ENCODE data around the gene IFI27. TPM values are rescaled to one million over a fixed set of nuclear protein-coding genes. Genes with fewer than 3 reads are reported as not detected.

Gene IFI27
- total and polyA plus RNA-seq, 2 of the 8 experiments (the other 6 are each of a cell fraction or from before 2014, with no cell fraction given) = 0.76 to 2.2 TPM

DNA sequence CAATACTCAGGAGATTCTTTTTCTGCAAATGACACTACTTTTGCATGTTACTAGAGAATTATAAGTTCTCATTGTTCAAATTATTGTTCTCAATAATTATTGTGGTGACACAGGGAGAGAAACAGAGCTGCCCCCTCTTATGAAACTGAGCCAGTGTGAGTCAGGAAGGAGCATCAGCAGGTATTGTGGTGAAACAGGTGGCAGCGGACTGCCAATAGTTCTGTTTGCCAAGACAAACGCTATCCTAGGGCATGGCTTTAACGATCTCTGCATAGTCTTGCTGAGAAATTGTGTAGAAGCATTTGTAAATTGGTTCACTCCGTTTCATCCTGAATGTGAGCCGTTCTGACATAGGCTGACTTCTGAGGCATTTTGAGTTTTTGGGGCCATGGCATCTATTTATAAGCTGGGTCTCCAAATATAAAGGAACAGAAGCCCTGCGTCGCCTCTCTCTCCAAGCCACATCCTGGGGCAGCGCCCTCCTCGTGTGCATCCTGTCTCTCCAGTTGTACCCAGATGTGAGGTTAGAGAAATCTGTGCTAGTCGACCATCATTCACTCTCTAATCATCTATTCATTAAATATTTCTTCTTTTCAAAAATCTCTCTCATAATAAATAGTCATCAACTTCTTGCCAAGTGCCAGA is 47.8 kb downstream of the IFI27 start (continued):
- no peak for TF ChIP-seq RNF2 (IDR thresholded peaks at IDR 0.05; ENCODE audit: borderline replicate concordance, low read depth, low read length, missing control alignments, poor library complexity, severe bottlenecking)
- no peak for TF ChIP-seq CBX8 (IDR thresholded peaks at IDR 0.05; ENCODE audit: borderline replicate concordance, low read depth, low read length)
- TF ChIP-seq ASH2L (IDR thresholded peaks at IDR 0.05; ENCODE audit: low read length) = no peak
- no peak for TF ChIP-seq CEBPB (IDR thresholded peaks at IDR 0.05; ENCODE audit: low read depth, low read length)
- no peak for TF ChIP-seq TEAD4 (IDR thresholded peaks at IDR 0.05; ENCODE audit: low read depth, low read length)
